Mesendoderm (in vitro differentiated cells): ENCODE measurements around the gene ARRDC1. TPM values are rescaled to one million over a fixed set of nuclear protein-coding genes. Genes with fewer than 3 reads are reported as not detected.

Source experiments
- small RNA-seq: library from polyadenylated mRNA; stranded (forward); fragments of <200 nt; extraction: miRNeasy Mini kit (QIAGEN cat#:217004); gene quantifications from one replicate; pipeline ENCODE3, GENCODE V24; 2013; ENCODE audit not compliant: insufficient read depth

Gene ARRDC1

Small RNA genes lying within 50 kb of the gene (small RNA-seq; reads per million reads assigned to genes)
- gene RF00017: not detected
